ENCODE results near the gene CLN6. TPM values are rescaled to one million over a fixed set of nuclear protein-coding genes. Genes with fewer than 3 reads are reported as not detected.

The CLN6 gene
- total and polyA plus RNA-seq, 2 of the 4 experiments (the other 2 are of a cell fraction) = 6.5 to 31.9 TPM

DNA sequence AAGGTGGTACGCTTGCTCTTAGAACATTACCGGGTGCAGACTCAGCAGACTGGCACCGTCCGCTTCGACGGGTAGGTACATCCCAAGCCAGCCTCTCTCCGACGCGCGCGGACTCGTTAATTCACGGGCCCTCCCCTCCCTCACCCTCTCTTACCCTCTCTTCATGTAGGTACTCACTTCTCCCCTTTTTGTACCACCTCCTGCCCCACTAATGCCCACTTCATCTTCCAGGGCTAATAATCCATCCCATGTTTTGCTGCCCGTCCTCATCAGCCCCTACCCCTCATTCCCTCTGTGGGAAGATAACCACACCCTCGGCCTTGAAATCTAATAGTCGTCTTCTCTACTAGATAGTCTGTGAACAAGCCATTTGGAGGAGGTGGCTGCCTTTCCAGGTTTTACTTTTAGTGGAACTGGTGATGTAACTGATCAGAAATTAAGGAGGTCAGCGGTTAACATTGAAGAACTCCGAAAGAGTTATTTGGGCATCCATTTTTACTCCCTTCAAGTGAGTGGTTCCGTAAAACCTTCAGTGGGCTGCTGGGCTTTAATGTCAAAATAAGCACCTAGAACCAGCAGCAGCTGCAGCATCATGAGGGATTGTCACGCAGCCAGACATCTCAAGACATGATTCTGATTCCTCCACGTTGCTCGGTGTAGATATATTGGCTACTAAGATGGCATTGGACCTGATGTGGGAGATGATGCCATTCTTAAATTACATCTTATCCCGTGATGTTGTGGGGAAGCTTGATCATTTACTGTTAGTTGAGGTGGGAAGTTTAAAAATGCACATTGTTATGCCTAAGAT, 49.3 kb upstream of the CLN6 start:
- peak overlapping the region; percentile 97 for H2BK5ac ChIP-seq (ENCODE audit: low read depth, low read length, poor library complexity, severe bottlenecking)
- H4K20me1 ChIP-seq (ENCODE audit: insufficient read depth, low read length) = peaks cover 53% of the 10 kb centered on the region
- DNase-seq (peak; percentile 35), ATAC-seq (ENCODE audit: low read depth) (peak; percentile 0)
- no TSS peak for BruUV-seq (replicated peaks)
- H3K27ac ChIP-seq (ENCODE audit: insufficient read depth, low read length) = peak overlapping the region; percentile 98
- H3K23ac ChIP-seq (ENCODE audit: low read depth, low read length) = peak overlapping the region; percentile 96
- H3K4me3 ChIP-seq (ENCODE audit: insufficient read depth, low read depth, low read length) = peak overlapping the region; percentile 86
- H4K8ac ChIP-seq (ENCODE audit: low read depth in 2 of 2, low read length in 2 of 2) = peak overlapping the region; percentile 95 to 99
- WGBS, 2 experiments (ENCODE audit: extremely low coverage in 2 of 2, insufficient read length in 1 of 2) = 0% methylated on average over 10 of the region's 23 CpGs; no CpG with 5 or more reads in 1 of the 2 experiments
- H3K4me2 ChIP-seq (ENCODE audit: low read depth, low read length) = peak overlapping the region; percentile 98
- H3K9me1 ChIP-seq (ENCODE audit: insufficient read depth, low read length) = peaks cover 10% of the 10 kb centered on the region
- peak overlapping the region; percentile 95 for H2AK5ac ChIP-seq (ENCODE audit: low read depth, low read length)
- H3K79me1 ChIP-seq (ENCODE audit: low read depth in 1 of 2, low read length in 2 of 2) = peaks cover 10 to 57% of the 10 kb centered on the region in 2 experiments
- H2AK9ac ChIP-seq (replicated peaks; ENCODE audit: low read depth, low read length, poor library complexity) = peak overlapping the region; percentile 96
- H4K91ac ChIP-seq (ENCODE audit: insufficient read depth, low read depth, low read length) = peak overlapping the region; percentile 70; the same call in 1 of the 2 replicates
- H3K9me3 ChIP-seq (ENCODE audit: control insufficient read depth, insufficient read depth, low read length) = no peaks in the 10 kb centered on the region
- peak overlapping the region; percentile 56 for H3K18ac ChIP-seq (ENCODE audit: low read depth, low read length)
- intact Hi-C loops (cut with micrococcal nuclease) (no loop called here), in situ Hi-C loops (cut with MboI; ENCODE audit: low sequenced_read_pairs) (no loop called here), dilution Hi-C loops (cut with HindIII; ENCODE audit: low sequenced_read_pairs, unreplicated experiment) (no loop called here)
- H3K4ac ChIP-seq (ENCODE audit: low read depth, low read length) = peak overlapping the region; percentile 94
- H3K9ac ChIP-seq (ENCODE audit: low read depth, low read length) = peak overlapping the region; percentile 87
- no peak overlapping the region for H2BK20ac ChIP-seq (ENCODE audit: low read depth, low read length)
- H3K4me1 ChIP-seq (ENCODE audit: control insufficient read depth, insufficient read depth, low read length) = peaks cover 24% of the 10 kb centered on the region
- H2BK15ac ChIP-seq (ENCODE audit: low read depth, low read length) = peak overlapping the region; percentile 43; the same call in 1 of the 3 replicates
- peak overlapping the region; percentile 71 for H2BK120ac ChIP-seq (ENCODE audit: low read depth, low read length)
- POLR2A ChIA-PET (ENCODE audit: unreplicated experiment) = no interaction called here
- CTCF ChIA-PET = no interaction called here
- no peaks in the 10 kb centered on the region for H3K27me3 ChIP-seq (ENCODE audit: control insufficient read depth, insufficient read depth, low read length)
- peaks cover 2% of the 10 kb centered on the region; the same call in 1 of the 2 replicates for H3K36me3 ChIP-seq (ENCODE audit: control insufficient read depth, insufficient read depth, low read length)
- peak overlapping the region; percentile 97 for H3K14ac ChIP-seq (replicated peaks; ENCODE audit: low read depth, low read length)
- no peak for TF ChIP-seq RCOR1 (IDR thresholded peaks at IDR 0.05; ENCODE audit: insufficient replicate concordance, low read length)
- TF ChIP-seq MAFK (IDR thresholded peaks at IDR 0.05; ENCODE audit: low read depth, low read length) = peak; percentile 20; the same call in 1 of the 2 replicates
- H3K56ac ChIP-seq (ENCODE audit: extremely low read depth, insufficient read depth, low read length) = peak overlapping the region; percentile 63
- H2AFZ ChIP-seq (replicated peaks; ENCODE audit: low read length, poor library complexity) = peak overlapping the region; percentile 99
- H4K5ac ChIP-seq (ENCODE audit: low read depth, low read length) = peak overlapping the region; percentile 26
